HG02852 (cell line): ENCODE data around the gene SMYD5.
A peak's percentile ranks its signal among the peaks of the same experiment; 100 is the strongest.
"Not testable (repeated sequence)": the region's sequence is repeated elsewhere in the genome, so short reads cannot be mapped to it uniquely, and the experiment has no call there.

Source experiments
- ATAC-seq: cut with Tn5 transposase; IDR thresholded peaks from one replicate; pipeline ENCODE4 v1.9.1; 2021; ENCODE audit warnings: mild to moderate bottlenecking, moderate library complexity; ENCODE audit not compliant: unreplicated experiment

The SMYD5 gene

DNA sequence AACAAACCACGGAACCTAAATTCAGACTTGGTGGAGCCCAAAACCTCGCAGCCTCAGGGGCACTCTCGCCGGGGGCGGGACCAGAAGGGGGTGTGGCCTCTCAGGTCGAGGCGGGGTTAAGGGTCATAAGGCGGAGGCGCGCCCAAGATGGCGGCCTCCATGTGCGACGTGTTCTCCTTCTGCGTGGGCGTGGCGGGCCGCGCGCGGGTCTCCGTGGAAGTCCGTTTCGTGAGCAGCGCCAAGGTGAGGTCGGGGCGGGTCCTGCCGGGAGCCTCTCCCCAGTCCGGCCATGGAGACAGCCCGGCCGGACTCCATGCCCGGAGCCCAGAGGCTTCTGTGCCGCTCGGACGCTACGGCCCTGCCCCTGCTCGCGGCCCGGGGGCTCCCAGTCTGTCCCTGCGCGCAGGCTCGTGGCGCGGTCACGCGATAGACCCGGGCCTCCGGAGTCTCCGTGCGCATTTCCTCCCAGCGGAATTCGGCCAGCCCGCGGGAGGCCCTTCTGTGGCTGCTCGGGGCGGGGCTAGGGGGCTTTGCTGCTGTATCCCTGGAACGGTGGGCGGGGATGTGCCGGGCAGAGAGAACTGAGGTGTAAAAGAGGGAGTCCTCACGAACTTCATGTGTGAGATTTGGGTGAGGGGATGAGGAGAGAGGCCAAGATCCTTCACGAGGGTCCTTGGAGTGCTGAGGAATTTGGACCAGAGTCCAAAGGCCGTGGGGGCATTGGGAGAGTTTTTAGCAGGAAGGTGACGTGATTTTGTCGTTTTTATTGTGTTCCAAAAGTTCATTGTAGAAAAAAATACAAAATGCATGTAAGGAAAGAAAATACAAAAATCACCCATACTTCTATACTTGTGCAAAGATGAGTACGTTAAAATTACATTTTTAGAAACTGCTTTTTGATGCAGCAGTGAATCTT is at the start of gene SMYD5:
TSS of gene SMYD5 (plus strand) at position 126 of the 916 bp plus-strand sequence. CDS start at position 148, 22 bp downstream.
- peak; percentile 92 for ATAC-seq

DNA sequence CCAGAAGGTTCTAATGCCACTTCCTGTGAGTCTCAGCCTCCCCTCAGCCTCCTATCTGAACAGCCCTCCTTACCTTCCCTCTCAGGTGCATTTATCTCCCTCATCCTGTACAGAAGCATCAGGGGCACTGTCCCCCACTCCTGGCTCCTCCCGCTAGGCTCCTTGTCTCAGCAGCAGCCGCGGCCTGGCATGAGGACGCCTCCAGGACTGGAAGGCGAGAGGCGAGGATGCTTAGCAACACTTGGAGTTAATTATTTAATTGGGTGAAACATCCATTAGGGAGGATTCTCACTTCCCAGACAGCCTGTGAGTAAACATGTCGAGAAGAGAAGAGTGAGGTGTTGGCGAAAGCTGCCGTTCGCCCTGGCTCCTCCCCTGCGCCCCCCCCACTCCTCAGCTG is 48.1 kb upstream of the SMYD5 start:
- ATAC-seq: not testable (repeated sequence)

DNA sequence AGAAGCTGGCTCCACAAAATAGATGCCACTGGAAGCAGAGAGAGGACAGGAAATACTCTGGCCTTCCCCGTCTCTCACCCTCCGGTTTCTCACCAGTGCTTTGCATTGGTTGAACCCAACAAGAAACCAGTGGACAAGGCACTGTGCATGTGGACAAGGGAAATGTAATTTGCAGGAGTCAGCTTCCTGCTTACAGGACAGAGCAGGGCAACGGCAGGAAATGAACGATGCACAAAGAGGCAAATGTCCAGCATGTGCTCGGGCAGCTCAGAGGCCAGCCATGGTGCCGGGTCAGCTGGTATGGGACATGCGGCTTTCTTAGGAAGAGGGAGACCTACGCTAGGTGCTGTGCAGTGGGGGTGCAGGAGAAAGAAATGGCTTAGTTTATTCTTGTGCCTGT is 47.2 kb upstream of the SMYD5 start:
- not testable (repeated sequence) for ATAC-seq

DNA sequence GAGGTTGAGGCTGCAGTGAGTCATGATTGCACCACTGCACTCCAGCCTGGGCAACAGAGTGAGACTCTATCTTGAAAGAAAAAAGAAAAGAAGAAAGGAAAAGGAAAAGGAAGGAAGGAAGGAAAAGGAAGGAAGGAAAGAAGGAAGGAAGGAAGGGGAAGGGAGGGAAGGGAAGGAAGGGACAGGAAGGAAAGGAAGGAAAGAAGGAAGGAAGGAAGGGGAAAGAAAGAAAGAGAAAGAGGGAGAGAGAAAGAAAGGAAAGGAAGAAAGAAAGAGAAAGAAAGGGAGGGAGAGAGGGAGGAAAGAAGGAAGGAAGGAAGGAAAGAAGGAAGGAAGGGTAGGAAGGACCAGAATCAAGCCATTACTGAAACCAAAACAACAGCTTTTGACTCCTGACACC is 45.7 kb upstream of the SMYD5 start:
- not testable (repeated sequence) for ATAC-seq

DNA sequence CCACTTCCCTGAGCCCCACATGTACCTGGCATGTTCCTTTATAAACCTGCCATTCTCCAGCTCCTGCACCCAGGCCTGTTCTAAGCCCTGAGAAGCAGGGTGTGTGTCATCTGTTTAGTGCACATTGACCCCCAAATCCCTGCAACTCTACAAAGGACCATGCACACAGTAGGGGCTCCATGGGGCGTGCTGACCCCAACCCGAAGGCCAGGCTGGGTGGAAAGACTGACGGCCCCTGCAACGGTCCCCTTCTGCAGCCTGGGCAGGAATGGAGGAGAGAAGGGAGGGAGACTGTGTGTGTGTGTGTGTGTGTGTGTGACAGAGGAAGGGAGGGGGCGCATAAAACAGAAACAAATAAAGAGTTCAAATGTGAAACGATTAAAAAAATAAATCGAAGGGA is 43.7 kb upstream of the SMYD5 start:
- not testable (repeated sequence) for ATAC-seq

DNA sequence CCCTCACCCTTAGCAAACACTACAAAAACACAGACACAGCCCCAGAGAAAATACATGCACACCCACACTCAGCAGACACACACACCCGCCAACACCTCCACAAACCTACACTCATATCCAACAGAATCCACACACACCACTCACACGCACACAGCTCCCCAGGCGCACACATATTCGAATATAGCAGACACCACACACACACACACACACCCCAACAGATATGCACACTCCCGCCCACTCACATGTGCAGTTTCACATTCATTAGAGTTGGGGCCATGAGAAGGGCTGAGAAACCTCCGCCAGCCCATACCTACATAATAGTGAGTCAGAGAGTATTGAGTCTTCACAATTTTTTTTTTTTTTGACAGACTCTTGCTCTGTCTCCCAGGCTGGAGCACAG is 41.1 kb upstream of the SMYD5 start:
- peak; percentile 53 for ATAC-seq

DNA sequence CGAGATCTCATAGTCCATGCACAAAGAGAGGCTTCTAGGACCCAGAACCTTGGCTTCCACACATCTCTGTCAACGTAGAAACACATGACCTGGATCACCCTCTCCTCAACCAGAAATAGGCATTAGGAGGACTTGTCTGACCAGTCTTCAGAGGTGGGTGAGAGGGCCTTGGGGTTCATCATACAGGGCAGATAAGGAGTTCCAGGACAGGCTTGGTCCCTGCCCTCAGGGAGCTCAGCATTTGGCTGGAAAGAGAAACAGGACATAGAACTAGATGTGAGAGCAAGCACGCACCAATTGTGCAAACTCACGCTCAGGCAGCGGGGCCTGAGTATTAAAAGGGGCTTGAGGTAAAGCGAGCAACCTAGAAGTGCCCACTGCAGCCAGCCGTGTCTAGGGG is 40.3 kb upstream of the SMYD5 start:
- ATAC-seq: no peak

DNA sequence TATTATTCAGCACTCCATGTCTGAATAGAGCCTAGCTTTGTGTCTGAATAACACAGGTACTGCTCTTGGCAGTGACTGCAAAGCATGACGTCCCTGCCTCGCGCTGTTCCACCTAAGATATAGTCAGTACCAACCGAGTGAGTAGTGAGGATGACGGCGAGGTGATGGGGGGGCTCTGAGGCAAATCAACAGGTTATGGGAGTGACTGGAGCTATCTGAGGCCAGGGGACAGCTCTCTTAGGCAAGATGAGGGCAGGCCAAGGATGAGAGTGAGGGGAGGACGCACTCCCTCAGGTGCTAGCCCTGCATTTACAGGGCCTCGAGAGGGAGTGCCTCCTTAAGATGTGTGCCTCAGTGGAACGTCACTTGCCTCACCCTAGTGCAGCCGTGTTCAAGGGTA is 39.8 kb upstream of the SMYD5 start:
- ATAC-seq: no peak

DNA sequence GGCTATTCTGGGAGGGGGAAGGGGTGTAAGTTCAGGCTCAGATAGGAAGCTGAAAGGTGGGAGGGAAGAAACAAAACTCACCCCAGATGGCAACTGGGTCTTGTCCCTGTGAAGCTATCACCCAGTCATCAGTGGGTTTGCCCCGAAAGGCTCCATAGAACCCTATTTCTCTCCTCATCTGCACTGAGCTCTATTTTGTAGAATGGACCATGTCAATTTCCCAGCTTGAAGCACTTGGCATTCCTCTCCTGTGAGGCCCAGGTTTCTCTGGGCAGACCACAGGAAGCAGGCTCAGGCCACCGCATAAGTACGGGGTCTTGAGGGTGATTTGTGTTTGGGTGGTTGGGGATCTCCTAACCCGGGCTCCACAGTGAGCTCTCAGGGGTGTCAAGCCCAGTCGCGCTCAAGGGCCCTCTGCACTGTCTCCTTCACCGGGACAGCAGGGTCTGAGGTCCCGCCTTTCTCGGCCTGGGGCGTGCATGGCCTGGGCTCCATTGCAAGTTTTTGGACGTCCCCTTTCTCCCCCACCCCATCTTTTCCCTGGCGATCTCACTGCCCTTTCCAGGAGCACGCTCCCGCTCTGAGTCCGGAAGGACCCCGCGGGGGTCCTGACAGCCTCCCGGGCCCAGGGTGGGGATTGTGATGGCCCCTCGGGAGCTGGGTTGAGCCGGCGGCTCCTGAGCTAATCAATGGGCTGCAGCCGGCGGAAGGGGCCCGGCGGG is 38.9 kb upstream of the SMYD5 start:
- ATAC-seq: no peak

DNA sequence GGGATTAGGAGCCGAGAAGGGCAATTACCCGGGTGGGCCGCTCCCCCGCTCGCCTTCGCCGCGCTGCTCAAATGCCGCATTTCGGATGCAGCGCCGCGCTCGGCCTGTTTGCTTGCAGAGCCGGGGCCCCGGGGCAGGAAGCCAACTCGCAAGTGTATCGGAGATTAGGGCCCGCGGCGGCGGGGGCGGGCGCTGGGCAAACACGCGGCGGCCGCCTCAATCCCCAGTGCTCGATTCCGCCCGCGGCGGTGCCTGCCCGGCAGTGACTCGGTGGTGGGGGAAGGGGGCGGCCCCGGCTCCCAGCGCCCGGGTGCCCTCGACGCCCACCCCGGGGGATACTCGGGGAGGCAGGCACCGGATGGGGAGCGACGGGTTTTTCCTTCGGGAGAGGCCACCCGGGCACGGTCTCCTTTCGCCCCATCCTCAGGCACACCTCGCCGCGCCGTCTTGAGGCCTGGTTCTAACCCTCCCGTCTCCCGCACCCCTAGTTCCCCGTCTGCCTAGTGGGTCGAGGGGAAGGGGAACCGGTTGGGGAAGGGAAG is 38.3 kb upstream of the SMYD5 start:
- no peak for ATAC-seq

DNA sequence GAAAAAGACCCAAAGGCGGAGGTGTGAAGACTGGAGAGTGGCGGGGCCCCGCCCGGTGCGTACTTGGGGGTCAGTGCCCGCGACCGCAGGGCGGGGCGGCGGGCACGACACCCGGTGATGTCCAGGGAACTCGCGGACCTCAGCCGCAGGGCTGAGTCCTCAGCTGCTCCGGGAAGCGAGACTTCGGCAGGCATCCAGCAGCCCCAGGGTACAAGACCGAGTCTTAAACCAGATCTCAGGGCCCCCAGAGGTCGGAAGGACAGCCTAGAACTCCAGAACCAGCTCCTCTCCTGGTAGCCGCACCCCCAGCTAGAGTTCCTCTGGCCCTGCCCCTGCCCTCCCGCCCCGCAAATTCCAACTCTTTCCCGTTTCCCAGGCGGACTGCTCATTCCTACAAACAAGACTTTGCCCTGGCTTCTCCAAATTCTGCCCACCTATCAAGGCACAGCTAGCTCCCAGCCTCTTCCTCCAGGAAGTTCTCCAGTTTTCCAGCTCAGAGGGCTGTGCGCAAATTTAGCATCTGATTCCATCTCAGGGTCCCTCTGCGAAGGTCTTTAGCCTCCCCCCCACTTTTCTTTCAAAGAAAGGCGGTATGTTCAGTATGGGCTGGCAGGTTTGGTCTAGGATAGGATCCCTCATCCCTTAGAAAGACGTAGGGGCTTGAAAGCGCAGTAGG is 37.7 kb upstream of the SMYD5 start:
- ATAC-seq: no peak

DNA sequence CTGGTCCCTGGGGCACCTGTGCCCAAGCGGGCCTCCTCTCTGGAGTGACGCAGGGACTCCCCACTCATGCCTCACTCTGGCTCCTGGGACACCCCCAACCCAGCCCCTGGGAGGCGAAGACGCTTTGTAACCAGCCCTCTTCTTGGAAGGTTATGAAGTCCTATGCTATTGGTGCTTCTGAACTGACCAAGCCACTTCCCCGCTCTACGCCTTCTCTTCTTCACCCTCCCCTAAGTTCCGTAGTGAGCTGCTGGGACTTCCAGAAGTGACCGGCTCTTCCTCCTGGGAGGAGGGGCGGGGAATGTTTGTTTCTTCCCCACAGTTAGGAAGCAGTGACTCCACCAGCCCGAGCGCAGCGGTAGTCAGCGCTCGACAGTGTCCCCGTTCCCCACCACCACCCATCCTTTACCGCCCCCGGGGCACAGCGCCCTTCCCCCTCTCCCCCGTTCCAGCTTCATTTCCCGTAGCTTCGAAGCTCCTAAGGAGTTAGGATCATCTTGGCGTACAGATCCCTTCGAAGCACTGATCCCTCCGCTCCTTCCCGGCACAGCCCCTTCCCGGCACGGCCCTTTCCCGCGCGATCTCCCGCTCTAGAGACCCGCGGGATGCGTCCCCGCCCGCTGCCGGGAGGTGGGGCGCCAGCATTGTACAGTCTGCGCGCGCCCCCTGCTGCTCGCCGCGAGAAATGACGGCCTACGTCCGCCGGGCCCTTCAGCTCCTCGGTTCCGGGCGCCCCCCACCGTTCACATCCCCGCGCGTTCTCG is 37.0 kb upstream of the SMYD5 start:
- peak; percentile 81 for ATAC-seq

DNA sequence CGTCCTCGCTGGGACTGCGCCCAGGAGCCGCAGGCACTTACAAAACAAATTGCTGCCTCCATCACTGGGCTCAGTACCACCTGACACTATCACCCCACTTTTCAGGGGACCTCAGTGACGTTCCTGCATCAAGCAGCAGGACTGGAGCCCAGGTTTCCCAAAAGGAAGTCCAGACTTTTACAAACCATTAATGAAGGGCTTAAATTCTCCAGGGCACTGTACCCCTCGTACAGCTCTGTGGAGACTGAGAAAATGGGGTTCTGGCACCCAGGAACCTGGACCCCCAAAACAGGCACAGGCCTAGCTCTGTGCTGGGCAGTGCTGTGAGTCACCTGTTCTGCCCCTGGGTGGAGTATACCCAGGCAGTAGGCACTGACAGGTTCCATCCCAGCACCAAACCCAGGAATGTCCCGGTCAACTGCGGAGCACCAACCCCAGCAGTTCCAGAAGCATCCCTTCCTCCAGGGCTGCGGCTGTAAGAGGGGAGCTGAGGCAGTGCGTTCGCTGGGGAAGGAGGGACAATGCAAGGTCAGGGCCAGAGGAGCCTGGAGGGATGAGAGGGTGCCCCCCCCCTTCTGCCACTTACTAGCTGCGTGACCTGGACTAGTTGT is 36.3 kb upstream of the SMYD5 start:
- no peak for ATAC-seq

DNA sequence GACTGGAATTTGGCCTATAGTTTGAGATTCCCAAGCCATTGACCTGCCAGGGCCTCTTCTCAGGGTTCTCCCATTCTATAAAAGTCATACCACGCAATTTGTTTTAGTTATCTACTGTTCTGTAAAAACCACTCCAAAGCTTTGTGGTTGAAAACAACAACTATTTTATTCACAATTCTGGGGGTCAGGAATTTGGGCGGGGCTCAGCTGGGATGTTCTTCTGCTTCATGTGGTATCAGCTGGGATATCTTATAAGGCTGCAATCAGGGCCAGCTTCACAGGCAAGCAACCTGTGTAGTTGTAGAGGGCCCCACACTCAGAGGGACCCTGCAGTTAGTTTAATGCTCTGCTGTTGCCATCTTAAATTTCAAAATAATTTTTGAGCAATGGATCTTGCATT is 28.1 kb upstream of the SMYD5 start:
- ATAC-seq: no peak

DNA sequence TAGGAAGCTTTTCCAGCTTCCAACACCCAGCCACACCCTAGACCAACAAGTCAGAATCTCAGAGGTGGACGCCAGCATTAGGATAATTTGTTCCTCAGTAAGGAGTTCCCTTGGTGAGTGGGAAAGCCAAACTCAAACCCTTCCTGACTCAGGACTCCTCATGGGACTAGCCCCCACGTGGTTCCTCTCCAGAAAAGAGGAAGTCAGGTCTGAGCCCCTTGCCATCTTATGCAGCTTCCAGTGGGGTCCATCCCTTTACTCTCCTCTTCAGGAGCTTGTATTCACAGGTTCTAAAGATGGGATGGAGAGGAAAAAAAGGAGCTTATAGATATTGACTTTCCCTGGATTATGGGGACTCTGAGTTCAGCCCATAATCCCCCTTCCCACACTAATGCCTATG is 26.5 kb upstream of the SMYD5 start:
- ATAC-seq: no peak

DNA sequence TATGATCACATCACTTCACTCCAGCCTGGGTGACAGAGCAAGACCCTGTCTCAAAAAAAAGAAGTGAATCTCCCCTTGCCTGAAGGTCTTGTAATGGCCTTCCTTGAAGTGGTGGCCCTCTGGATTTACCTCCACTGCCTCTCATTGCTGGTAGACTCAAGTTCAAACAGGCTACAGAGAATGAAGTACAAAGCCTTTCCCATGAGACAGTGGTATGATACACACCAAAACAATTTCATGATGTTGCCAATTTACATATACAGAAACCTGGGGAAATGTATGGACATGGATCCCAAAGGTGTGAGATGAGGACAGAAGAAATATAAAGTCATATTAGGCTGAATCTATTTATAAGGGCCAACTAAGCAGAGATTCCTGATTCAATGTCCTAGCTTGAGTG is 16.5 kb upstream of the SMYD5 start:
- ATAC-seq: no peak

DNA sequence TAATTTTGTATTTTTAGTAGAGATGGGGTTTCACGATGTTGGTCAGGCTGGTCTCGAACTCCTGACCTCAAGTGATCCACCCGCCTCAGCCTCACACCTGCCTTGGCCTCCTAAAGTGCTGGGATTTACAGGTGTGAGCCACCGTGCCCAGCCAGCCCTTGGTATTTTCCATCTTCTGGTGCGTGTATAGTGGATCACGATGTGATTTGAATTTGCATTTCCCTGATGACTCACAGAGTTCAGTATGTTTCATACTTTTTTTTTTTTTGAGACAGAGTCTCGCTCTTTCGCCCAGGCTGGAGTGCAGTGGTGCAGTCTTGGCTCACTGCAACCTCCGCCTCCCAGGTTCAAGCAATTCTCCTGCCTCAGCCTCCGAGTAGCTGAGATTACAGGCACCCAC is 13.8 kb upstream of the SMYD5 start:
- not testable (repeated sequence) for ATAC-seq

DNA sequence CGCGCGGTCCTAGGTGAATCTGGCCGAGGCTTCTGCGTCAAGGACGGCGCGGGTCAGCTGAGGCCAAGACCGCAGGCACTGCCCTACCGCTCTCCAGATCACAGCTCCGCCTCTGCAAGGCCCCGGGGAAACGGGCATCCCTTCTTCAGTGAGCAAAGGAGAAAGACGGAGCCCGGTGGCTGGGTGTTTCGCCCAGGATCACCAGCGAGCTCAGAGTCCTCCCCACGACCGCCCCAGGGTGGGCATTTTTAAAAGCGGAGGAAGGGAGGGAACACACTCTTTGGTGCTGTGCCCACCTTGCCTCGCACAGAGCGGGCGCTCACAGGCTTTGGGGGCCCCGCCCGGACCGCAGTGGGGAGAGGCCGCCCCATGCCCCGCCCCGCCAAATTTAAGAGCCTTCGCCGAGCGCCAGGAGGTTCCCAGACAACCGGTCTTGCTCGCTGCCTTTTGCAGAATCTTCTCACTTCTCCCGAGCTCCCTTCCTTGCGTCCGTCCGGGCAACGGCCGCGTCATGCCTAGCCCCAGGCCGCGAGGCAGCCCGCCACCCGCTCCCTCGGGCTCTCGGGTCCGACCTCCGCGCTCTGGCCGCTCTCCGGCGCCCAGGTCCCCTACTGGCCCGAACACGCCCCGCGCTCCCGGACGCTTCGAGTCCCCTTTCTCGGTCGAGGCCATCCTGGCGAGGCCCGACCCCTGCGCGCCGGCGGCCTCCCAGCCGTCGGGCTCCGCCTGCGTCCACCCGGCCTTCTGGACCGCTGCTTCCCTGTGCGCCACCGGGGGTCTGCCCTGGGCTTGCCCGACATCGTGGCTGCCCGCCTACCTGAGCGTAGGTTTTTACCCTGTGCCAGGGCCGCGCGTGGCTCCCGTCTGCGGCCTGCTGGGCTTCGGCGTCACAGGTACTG is 11.6 kb upstream of the SMYD5 start, which contains the start of gene NOTO:
TSS of gene NOTO (plus strand) at position 419 of the 899 bp plus-strand sequence. CDS start at position 512, 93 bp downstream.
- no peak for ATAC-seq
